HG02938 (cell line): ENCODE data around the gene UNC13D.
A peak's percentile ranks its signal among the peaks of the same experiment; 100 is the strongest.
"Not testable (repeated sequence)": the region's sequence is repeated elsewhere in the genome, so short reads cannot be mapped to it uniquely, and the experiment has no call there.

Experiments used
- ATAC-seq: cut with Tn5 transposase; IDR thresholded peaks from one replicate; pipeline ENCODE4 v1.9.1; 2021; ENCODE audit warnings: mild to moderate bottlenecking, moderate library complexity; ENCODE audit not compliant: unreplicated experiment

Gene UNC13D

DNA sequence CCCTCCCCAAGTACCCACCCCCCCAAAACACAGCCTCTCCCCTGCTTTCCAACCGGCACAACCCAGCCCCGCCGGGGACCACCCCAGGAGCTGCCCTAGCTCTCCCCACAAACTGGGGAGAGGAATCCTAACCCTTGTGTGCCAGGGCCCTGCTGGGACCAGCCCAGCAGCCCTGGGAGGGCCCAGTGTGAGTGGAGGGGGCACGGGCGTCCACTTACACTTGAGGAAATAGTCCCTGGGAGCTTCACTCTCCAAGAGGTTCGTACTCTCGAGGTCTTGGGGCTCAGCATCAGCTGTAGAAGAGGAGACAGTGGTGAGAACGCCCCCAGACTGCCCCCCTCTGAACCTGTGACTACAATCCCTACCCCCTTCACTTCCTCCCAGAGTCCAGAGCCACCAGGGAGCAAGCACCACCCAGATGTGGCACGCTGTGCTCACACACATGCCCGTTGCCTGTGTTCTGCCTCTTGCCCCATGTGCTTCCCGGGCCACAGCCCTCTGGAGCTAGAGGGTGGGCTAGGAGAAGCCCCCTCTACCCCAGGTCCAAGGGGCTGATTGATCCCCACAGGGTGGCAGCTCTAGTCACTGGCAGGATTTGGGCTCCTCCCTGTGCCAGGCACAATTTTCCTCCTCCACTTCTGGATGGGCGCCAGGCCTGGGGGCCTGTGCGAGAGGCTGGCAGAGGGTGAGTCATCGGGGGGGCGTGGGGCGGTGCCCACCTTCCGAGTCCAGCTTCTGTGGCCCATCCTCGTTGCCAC, 31.2 kb upstream of the UNC13D start:
- ATAC-seq, result no peak

DNA sequence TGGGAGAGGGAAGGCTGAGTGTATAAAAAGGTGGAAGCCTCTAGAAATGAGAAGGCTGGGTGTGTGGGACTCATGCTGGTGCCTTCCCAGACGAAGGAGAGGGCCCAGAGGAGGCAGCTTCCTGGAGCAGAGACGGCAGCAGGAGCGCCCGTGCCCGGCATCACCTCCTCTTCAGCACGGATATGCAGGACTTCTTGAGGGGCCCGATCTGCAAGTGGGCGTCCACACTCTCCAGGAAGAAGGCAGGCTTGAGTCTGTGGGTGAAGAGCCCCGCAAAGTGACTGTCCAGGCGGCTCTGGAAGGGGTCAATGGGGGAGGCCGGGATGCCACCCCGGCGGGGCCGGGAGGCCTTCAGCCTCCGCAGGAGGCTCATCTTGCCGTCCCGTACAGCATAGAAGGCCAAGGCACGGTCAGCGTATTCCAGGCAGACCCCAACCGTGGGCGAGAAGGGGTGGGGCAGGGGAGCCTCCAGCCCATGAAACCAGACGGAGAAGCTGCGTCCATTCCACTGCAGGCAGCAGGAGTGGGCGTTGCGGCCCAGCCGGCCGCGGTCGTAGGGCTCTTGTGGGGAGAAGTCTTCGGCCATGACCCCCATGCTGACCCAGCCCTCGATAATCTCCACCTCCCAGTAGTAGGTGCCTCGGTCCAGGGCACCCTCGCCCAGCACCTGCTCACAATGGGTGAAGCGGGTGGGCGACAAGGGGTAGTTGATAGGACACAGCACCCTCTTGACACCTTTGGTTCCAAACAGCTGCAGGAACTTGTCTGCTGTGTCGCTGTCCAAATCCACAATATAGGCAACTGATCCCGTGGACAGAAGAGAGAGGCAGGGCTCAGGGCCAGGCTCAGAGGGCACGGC, 30.3 kb upstream of the UNC13D start:
- ATAC-seq, result no peak

DNA sequence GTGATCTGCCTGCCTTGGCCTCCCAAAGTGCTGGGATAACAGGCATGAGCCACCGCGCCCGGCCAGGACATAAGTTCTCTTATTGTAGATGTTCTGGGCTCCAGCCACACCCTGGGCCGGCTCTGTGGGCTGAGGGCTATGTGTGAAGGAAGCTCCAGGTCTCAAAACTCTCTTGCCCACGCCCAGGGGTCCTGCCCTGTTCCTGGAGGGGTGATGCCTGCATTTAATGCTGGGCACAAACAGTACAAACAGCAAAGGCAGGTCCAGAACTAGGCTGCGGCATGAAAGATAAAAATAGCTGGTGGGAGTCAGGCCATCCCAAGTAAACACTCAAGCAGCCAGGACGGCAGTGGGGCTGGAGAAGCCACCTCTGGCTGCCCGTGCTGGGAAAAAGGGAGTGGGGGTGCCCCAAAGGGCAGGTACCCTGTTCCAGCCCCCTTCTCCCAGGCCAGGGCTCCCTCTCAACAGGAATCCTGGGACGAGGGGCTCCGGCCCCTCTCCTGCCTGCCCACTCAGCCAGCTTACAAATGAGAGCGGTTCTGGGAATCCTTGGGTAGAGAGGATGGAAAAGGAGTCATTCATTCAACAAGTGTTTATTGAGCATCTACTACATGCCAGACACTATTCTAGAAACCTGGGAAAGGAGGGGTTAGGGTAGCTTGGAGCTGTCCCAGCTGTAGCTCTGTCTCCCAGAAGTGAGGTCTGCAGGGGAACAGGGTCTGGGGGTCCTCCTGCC, 29.6 kb upstream of the UNC13D start:
- no peak for ATAC-seq

DNA sequence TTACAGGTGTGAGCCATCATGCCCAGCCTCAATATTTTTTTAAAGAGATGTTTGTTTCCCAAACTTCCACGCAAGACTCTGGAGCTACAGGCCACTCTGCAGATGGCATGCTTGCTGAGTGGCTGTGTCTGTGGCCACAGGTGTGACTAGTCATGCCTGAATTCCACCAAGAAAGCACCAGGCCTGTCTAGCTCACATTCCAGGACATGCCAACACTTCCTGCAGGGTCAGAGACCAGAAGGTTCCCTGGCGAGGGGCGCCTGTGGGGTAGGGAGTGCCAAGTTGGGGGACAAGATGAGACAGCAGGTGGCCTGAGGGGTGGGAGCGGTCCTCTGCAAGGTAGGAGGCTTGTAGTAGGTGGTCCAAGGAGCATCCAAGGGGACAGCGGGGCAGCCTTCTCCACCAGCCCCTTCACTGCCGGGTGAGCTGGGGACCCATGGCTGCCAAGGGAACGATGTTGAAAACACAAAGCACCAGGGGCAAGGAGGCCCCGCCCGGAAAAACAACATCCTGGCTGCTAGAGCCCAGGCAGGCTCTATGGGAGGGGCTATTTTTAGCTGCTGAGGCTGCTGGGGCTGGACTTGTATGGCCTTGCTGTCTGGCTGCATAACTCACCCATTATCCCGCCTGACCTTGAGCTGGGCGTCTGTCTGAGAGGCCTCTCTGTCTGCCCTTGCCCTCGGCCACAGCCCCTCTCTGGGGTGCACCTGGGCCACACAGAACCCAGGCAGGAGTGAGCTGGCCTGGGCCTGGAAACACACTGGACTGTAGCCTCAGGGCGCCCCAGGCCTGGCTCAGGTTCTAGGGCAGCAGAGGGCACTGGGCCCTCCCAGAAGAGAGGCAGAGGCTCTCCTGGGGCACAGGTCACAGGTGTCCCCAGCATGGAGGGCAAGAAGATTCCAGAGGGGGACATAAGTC, 28.5 kb upstream of the UNC13D start:
- ATAC-seq, result no peak

GRCh38 chr17:75870228-75870627, 26.0 kb upstream of the UNC13D start:
- not testable (repeated sequence) for ATAC-seq

GRCh38 chr17:75869282-75870141, 25.3 kb upstream of the UNC13D start:
- ATAC-seq, result no peak

DNA sequence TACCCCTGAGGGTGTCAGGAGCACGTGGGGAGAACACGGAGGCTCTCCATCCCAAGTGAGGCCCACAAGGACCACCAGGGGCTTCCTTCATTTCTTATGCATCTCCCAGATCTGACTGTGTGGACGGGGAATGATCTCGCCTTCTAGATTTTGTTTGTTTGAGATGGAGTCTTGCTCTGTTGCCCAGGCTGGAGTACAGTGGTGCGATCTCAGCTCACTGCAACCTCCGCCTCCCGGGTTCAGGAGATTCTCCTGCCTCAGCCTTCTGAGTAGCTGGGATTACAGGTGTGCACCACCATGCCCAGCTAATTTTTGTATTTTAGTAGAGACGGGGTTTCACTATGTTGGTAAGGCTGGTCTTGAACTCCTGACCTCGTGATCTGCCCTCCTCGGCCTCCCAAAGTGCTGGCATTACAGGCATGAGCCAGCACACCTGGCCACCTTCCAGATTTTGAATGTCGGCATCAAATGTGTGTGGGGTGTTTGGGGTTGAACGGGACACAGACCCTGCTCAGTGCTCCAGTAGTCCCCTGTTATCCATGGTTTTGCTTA, 24.6 kb upstream of the UNC13D start:
- ATAC-seq, result not testable (repeated sequence)

DNA sequence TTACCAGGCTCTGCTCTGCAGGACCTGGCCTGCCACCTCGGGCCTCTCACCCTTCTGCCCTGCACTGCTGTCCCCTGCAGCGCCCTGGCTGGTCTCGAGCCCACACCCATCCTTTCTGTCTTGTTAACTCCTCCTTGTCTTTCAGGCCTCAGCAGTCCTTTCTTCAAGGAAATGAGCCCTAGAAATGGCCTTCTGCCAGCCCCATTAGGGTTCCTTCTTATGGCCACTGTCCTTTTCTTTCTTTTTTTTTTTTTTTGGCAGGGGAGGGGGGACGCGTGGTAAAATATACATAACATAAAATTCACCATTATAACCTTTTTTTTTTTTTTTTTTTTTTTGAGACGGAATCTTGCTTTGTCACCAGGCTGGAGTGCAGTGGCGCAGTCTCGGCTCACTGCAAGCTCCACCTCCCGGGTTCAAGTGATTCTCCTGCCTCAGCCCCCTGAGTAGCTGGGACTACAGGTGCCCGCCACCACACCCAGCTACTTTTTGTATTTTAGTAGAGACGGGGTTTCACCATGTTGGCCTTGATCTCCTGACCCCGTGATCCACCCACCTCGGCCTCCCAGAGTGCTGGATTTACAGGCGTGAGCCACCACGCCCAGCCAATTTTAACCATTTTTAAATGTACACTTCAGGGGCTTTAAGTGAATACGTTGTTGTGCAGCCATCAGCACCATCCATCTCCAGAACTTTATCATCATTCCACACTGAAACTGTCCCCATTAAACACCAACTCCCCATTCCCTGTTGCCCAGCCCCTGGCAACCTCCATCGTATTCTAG, 21.4 kb upstream of the UNC13D start:
- ATAC-seq, result not testable (repeated sequence)

- not testable (repeated sequence) for ATAC-seq
Observed at GRCh38 chr17:75864887-75865286, 20.7 kb upstream of the UNC13D start.

GRCh38 chr17:75864448-75864871, 20.3 kb upstream of the UNC13D start:
- peak; percentile 84 for ATAC-seq

DNA sequence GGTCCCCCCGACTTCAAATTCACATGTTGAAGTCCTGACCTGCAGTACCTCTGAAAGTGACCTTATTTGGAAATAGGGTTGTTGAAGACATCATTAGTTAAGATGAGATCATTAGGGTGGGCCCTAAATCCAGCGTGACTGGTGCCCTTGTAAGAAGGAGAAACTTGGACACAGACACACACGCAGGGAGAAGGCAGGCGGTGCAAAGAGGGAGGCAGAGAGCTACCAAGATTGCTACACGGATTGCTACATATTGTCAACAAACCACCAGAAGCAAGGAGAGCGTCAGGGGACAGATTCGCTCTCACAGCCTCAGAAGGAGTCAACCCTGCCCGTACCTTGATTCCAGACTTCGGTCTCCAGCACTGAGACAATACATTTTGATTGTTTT, 17.7 kb upstream of the UNC13D start:
- no peak for ATAC-seq

DNA sequence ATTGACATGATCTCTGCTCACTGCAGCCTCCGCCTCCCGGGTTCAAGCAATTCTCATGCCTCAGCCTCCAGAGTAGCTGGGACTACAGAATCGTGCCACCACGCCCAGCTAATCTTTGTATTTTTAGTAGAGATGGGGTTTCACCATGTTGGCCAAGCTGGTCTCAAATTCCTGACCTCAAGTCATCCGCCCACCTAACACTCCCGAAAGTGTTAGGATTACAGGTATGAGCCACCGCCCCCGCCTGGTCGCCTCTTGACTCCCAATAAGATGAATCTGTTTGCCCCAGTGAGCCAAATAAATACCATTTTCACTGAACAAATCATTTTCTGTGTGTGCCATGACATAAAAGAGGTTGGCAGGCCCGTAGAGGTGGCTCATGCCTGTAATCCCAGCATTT, 15.2 kb upstream of the UNC13D start:
- not testable (repeated sequence) for ATAC-seq

DNA sequence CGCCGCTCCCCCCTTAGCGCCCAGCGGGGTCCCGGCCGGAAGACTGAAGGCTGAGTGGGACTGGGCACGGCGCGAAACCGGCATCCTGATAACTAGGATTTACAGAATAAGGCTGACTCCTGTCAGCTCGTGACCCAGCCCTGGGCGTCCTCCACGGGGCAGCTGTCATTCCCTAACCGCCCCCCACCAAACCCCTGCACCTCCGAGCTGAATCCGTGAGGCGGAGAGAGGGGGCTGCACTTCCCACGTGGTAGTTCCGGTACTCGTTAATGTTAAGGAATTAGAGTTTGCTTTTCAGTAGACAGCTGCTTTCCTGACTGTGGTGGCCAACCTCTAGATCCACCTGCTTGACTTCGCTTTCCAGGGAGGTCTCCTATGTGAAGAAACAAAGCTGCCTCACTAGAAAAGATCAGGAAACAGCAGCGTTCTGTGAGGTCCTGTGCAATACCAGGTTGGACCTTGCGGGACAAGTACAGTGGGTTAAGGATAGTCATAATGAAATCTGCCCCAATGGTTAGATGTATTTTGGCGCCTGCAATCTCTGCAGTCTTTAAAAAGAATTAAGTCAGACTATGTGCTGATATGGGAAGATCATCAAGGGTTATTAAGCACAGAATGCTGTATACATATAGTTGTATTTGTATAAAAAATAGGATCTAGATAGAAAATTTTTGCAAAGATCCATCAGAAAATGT, 12.0 kb upstream of the UNC13D start:
- no peak for ATAC-seq

DNA sequence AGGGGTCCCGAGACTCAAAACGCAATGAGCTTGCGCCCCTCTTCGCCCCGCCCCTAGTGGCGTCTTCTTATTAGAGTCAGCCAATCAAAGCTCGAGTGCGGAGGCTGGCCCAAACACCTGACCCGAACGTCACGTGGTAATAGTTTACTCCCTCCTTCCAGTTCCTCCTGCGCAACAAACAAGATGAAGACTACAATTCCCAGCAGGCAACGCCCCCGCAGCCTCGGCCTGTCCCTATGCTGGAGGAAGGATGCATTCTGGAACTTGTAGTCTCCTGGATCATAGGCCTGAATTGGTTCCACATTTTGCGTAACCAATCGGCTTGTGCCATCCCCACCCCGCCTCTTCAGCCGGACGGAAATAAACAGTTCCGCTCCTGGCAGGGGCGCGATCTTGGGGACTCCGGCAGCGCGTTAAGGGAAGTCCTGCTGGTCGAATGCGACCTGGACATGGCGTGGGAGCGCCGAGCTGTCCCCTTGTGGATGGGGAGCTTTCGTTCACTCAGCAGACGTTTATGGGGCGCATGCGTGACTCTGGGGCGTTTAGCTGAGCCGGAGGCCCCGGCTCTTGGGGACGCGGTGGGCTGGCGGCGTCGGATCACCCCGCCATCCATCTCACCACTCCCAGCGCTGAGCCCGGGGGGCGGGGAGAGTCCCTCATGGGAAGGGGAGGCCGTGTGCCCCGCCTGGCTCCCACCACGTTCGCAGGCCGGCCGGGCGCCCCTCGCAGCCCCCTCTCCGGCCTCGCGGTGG, 11.3 kb upstream of the UNC13D start, which contains the start of gene WBP2:
Gene WBP2 (minus strand): TSS at position 26 of the 752 bp plus-strand sequence. CDS start 38 bp downstream, outside the sequence.
- ATAC-seq, result peak; percentile 78

DNA sequence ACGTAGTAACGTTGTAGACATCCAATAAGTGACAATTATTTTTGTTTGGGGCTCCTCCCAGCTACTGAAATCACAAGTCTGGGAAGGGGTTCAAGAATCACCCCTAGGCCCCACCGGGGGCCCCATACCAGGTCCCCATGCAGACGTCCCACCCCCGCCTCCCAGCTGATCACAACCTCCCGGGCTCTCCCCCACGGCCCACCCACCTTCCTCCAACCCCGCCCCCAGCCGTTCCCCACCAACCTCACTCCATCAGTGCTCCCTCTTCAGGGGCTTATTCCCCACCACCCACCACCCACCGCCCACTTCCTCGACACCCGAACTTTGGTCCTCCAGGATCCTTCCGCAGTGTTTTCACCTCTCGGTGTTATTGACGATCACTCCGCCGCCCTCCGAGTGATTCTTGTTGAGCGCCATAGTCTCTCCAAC, 10.7 kb upstream of the UNC13D start:
- ATAC-seq, result no peak

DNA sequence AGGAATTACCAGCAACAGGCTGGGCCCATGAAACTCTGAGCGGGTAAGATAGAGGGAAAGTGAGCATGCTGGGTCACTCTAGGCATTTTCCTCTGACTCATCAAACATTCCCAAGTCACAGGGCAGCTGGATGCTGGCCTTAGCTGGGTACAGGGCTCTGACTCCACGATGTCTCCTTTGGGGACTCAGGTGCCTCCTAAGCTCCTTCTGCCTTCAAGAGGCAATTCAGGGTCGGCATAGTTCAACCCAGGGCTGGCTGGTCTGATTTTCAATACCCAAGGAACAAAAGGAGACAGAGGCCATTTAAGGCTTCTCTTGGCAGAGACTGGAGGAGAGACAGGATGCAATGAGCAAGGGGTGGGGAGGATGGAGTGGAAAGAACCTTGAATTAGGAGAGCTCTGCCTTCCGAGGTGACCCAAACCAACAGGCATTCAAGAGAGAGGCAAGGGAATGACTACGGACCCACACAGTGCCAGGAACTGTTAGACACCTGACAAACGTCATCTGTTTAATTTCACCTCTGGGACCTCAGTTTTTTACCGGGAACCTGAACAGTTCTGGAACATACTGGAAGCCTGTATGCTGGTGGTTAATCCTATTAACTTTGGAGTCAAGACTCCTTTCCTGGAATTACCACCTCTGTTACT, 10.0 kb upstream of the UNC13D start:
- ATAC-seq, result no peak
